Gastrocnemius medialis (tissue), 4 donors: Measurements from ENCODE around the gene MAPK4. TPM values are rescaled to one million over a fixed set of nuclear protein-coding genes. Genes with fewer than 3 reads are reported as not detected.

Experiments
- ATAC-seq, 2 donors: fragments of 150-250 bp; one replicate each; pipeline ENCODE4 v1.9.1; 2016
- DNase-seq, 2 donors: peaks; one replicate each; pipeline ENCODE4 v3.0.0-alpha.2; 2019
- H3K27ac ChIP-seq, 4 donors: fragments of 200-600 bp; sonication (generic); 1 replicate in 1 of 4; 2 replicates in 3 of 4; pipeline ENCODE4 v1.5.1; 2016 to 2018; ENCODE audit warnings: mild to moderate bottlenecking in 2 of 4, moderate library complexity in 1 of 4
- H3K27me3 ChIP-seq, 3 donors: fragments of 200-600 bp; sonication (generic) in 2 of 3; 1 replicate in 1 of 3; 2 replicates in 2 of 3; pipeline versions ENCODE4 v1.5.1 to v1.6.0; 2016 to 2019; ENCODE audit warnings: mild to moderate bottlenecking in 1 of 3, moderate library complexity in 1 of 3
- H3K36me3 ChIP-seq, 2 donors: fragments of 200-600 bp; sonication (generic) in 1 of 2; one replicate each; pipeline ENCODE4 v1.5.1; 2017 to 2018
- H3K4me1 ChIP-seq, 2 donors: fragments of 200-600 bp; sonication (generic) in 1 of 2; one replicate each; pipeline ENCODE4 v1.5.1; 2016 to 2017; ENCODE audit warnings: mild to moderate bottlenecking in 2 of 2
- H3K4me3 ChIP-seq, 4 donors: fragments of 200-600 bp; sonication (generic) in 3 of 4; 1 replicate in 1 of 4; 2 replicates in 3 of 4; pipeline ENCODE4 v1.5.1; 2016 to 2019; ENCODE audit warnings: mild to moderate bottlenecking in 2 of 4
- H3K9me3 ChIP-seq, 3 donors: fragments of 200-600 bp; sonication (generic) in 2 of 3; 1 replicate in 1 of 3; 2 replicates in 2 of 3; pipeline ENCODE4 v1.5.1; 2016 to 2019
- CTCF ChIP-seq, 5 experiments: fragments of 450-650 bp in 3 of 5; fragments of 200-600 bp in 2 of 5; sonication (generic) in 2 of 5; IDR thresholded peaks in 4 of 5; conservative IDR thresholded peaks in 1 of 5; 1 replicate in 4 of 5; 2 replicates in 1 of 5; pipeline ENCODE4 v1.5.1; 2016 to 2019; ENCODE audit warnings: antibody characterized with exemption in 5 of 5, mild to moderate bottlenecking in 3 of 5, moderate library complexity in 3 of 5
- POLR2A ChIP-seq, 2 donors: fragments of 450-650 bp; IDR thresholded peaks; one replicate each; pipeline ENCODE4 v1.6.1; 2017; ENCODE audit warnings: antibody characterized with exemption in 2 of 2, mild to moderate bottlenecking in 2 of 2, moderate library complexity in 2 of 2
- in situ Hi-C, 4 donors: fragments of 200-750 bp; cut with MboI; loops; one replicate each; pipeline versions ENCODE4 v1.15.0 to v1.8.0; 2017; ENCODE audit warnings: low sequenced_read_pairs in 4 of 4
- intact Hi-C: fragments of 100-400 bp; cut with DNase I; formaldehyde crosslinking; loops from one replicate; pipeline ENCODE4 v1.15.1; 2023; ENCODE audit warnings: low total_unique reads
- total RNA-seq, 4 donors: library from RNA; depleted of rRNA; stranded (reverse); fragments of >200 nt; gene quantifications; one replicate each; pipeline versions ENCODE4 v1.1.0 to v1.2.3, GENCODE V29; 2016

The MAPK4 gene
- total RNA-seq, 4 donors from 2014 or later, result 0.68 to 2.4 (median 1.7) TPM

GRCh38 chr18:50727721-50728471 is 168.0 kb downstream of the MAPK4 start:
- in situ Hi-C loops, result no loop called here
- no peak for ATAC-seq

GRCh38 chr18:50729376-50729775 is 169.5 kb downstream of the MAPK4 start:
- Histone ChIP-seq H3K4me3 (no peak overlapping the region), H3K36me3 (no peaks in the 10 kb centered on the region), H3K9me3 (no peaks in the 10 kb centered on the region), H3K27me3 (no peaks in the 10 kb centered on the region), H3K27ac (no peak overlapping the region), H3K4me1 (peaks cover 9 to 11% of the 10 kb centered on the region in 2 donors)
- TF ChIP-seq CTCF (IDR thresholded peaks at IDR 0.05 in 4 of 5, conservative IDR thresholded peaks at IDR 0.05 in 1 of 5) (no peak), POLR2A (IDR thresholded peaks at IDR 0.05) (no peak)
- in situ Hi-C loops, result no loop called here
- ATAC-seq (no peak), DNase-seq (no peak)
- intact Hi-C loops, result no loop called here

More at GRCh38 chr18:50727721-50728471, 168.0 kb downstream of the MAPK4 start:
- no peak for DNase-seq
- Histone ChIP-seq H3K9me3 (no peaks in the 10 kb centered on the region), H3K27ac (no peak overlapping the region), H3K4me1 (peaks cover 9 to 11% of the 10 kb centered on the region in 2 donors), H3K36me3 (no peaks in the 10 kb centered on the region), H3K4me3 (no peak overlapping the region), H3K27me3 (no peaks in the 10 kb centered on the region)
- intact Hi-C loops, result no loop called here
- TF ChIP-seq CTCF (IDR thresholded peaks at IDR 0.05 in 4 of 5, conservative IDR thresholded peaks at IDR 0.05 in 1 of 5) (no peak), POLR2A (IDR thresholded peaks at IDR 0.05) (no peak)

- H3K4me3 ChIP-seq, result no peak overlapping the region
- H3K4me1 ChIP-seq, result peaks cover 9 to 11% of the 10 kb centered on the region in 2 donors
- ATAC-seq (no peak), DNase-seq (no peak)
- no peaks in the 10 kb centered on the region for H3K36me3 ChIP-seq
- TF ChIP-seq CTCF (IDR thresholded peaks at IDR 0.05 in 4 of 5, conservative IDR thresholded peaks at IDR 0.05 in 1 of 5) (no peak), POLR2A (IDR thresholded peaks at IDR 0.05) (no peak)
- intact Hi-C loops (no loop called here), in situ Hi-C loops (no loop called here)
- no peak overlapping the region for H3K27ac ChIP-seq
- H3K27me3 ChIP-seq, result no peaks in the 10 kb centered on the region
- H3K9me3 ChIP-seq, result no peaks in the 10 kb centered on the region
Measured at GRCh38 chr18:50729986-50730385, 170.1 kb downstream of the MAPK4 start.

- in situ Hi-C loops, result no loop called here
- no peak for ATAC-seq
Measured at GRCh38 chr18:50734342-50734741, 174.5 kb downstream of the MAPK4 start.

More at GRCh38 chr18:50734342-50734741, 174.5 kb downstream of the MAPK4 start:
- no peak for DNase-seq
- no peak overlapping the region for H3K27ac ChIP-seq
- no peaks in the 10 kb centered on the region for H3K4me1 ChIP-seq
- intact Hi-C loops, result no loop called here
- H3K4me3 ChIP-seq, result no peak overlapping the region
- H3K9me3 ChIP-seq, result no peaks in the 10 kb centered on the region
- H3K27me3 ChIP-seq, result no peaks in the 10 kb centered on the region
- no peaks in the 10 kb centered on the region for H3K36me3 ChIP-seq
- no peak for TF ChIP-seq CTCF (IDR thresholded peaks at IDR 0.05 in 4 of 5, conservative IDR thresholded peaks at IDR 0.05 in 1 of 5)
- no peak for TF ChIP-seq POLR2A (IDR thresholded peaks at IDR 0.05)
